ENCODE measurements around the gene PLPPR3. TPM values are rescaled to one million over a fixed set of nuclear protein-coding genes. Genes with fewer than 3 reads are reported as not detected.

Gene PLPPR3
- polyA plus RNA-seq, 1 donor from 2014 or later: 239 TPM

GRCh38 chr19:801030-801860, 20.5 kb downstream of the PLPPR3 start:
- H2AFZ ChIP-seq (ENCODE audit: low read depth, low read length): no peak overlapping the region
- H3K36me3 ChIP-seq (ENCODE audit: insufficient read depth, low read length): no peaks in the 10 kb centered on the region
- H3K4me3 ChIP-seq (ENCODE audit: low read length): no peak overlapping the region
- peaks cover 62% of the 10 kb centered on the region for H3K79me2 ChIP-seq (replicated peaks; ENCODE audit: insufficient read depth, low read length)
- H3K9me3 ChIP-seq (ENCODE audit: low read length): no peaks in the 10 kb centered on the region
- H3K4me2 ChIP-seq (ENCODE audit: low read length): no peak overlapping the region
- no peaks in the 10 kb centered on the region for H3K9me2 ChIP-seq (ENCODE audit: insufficient read depth, low read length)
- TF ChIP-seq CTCF (IDR thresholded peaks at IDR 0.05; ENCODE audit: poor library complexity, severe bottlenecking): no peak
- TF ChIP-seq SMC3 (conservative IDR thresholded peaks at IDR 0.05; ENCODE audit: poor library complexity): no peak
- no peak for TF ChIP-seq REST (IDR thresholded peaks at IDR 0.05; ENCODE audit: borderline replicate concordance)
- TF ChIP-seq MXI1 (conservative IDR thresholded peaks at IDR 0.05; ENCODE audit: poor library complexity, severe bottlenecking): no peak
- no peak for TF ChIP-seq EP300 (conservative IDR thresholded peaks at IDR 0.05; ENCODE audit: poor library complexity, severe bottlenecking)
- TF ChIP-seq RAD21 (conservative IDR thresholded peaks at IDR 0.05): no peak
- no peak for TF ChIP-seq TAF1 (IDR thresholded peaks at IDR 0.05; ENCODE audit: low read depth)
- TF ChIP-seq EZH2 (IDR thresholded peaks at IDR 0.05; ENCODE audit: borderline replicate concordance, insufficient read depth, low read length, poor library complexity, severe bottlenecking): no peak
- no peak for TF ChIP-seq POLR2AphosphoS5 (IDR thresholded peaks at IDR 0.05)
- no peak overlapping the region for H3K27ac ChIP-seq (ENCODE audit: low read length)
- H3K27me3 ChIP-seq (ENCODE audit: insufficient read depth, low read depth, low read length): no peaks in the 10 kb centered on the region
- H3K9ac ChIP-seq (ENCODE audit: low read length): no peak overlapping the region
- peaks cover 50% of the 10 kb centered on the region for H4K20me1 ChIP-seq (ENCODE audit: insufficient read depth)
- no peaks in the 10 kb centered on the region for H3F3A ChIP-seq (ENCODE audit: insufficient read depth, low read length, poor library complexity, severe bottlenecking)

- peak overlapping the region; percentile 10 for H3K4me3 ChIP-seq (ENCODE audit: low read length)
- H3K4me2 ChIP-seq (ENCODE audit: low read length): no peak overlapping the region
- H3K79me2 ChIP-seq (replicated peaks; ENCODE audit: insufficient read depth, low read length): peaks cover 62% of the 10 kb centered on the region
- H3K9me3 ChIP-seq (ENCODE audit: low read length): no peaks in the 10 kb centered on the region
- no peak for TF ChIP-seq SMC3 (conservative IDR thresholded peaks at IDR 0.05; ENCODE audit: poor library complexity)
- TF ChIP-seq EZH2 (IDR thresholded peaks at IDR 0.05; ENCODE audit: borderline replicate concordance, insufficient read depth, low read length, poor library complexity, severe bottlenecking): no peak
- TF ChIP-seq EP300 (conservative IDR thresholded peaks at IDR 0.05; ENCODE audit: poor library complexity, severe bottlenecking): no peak
- no peaks in the 10 kb centered on the region for H3K9me2 ChIP-seq (ENCODE audit: insufficient read depth, low read length)
- H2AFZ ChIP-seq (ENCODE audit: low read depth, low read length): no peak overlapping the region
- no peaks in the 10 kb centered on the region for H3K27me3 ChIP-seq (ENCODE audit: insufficient read depth, low read depth, low read length)
- H3K27ac ChIP-seq (ENCODE audit: low read length): no peak overlapping the region
- no peaks in the 10 kb centered on the region for H3F3A ChIP-seq (ENCODE audit: insufficient read depth, low read length, poor library complexity, severe bottlenecking)
- H4K20me1 ChIP-seq (ENCODE audit: insufficient read depth): peaks cover 50% of the 10 kb centered on the region
- H3K9ac ChIP-seq (ENCODE audit: low read length): no peak overlapping the region
- no peaks in the 10 kb centered on the region for H3K36me3 ChIP-seq (ENCODE audit: insufficient read depth, low read length)
These were observed 21.3 kb downstream of the PLPPR3 start for GRCh38 chr19:800360-801029.
